Gastroesophageal sphincter (tissue), 3 donors: ENCODE data around the gene MLLT3.

Source experiments
- CTCF ChIP-seq, 4 experiments: fragments of 200-600 bp in 2 of 4; fragments of 450-650 bp in 2 of 4; sonication (generic) in 1 of 4; IDR thresholded peaks; one replicate each; pipeline ENCODE4 v1.5.1; 2017 to 2019; ENCODE audit warnings: antibody characterized with exemption in 4 of 4, mild to moderate bottlenecking in 2 of 4, moderate library complexity in 2 of 4
- POLR2A ChIP-seq, 2 donors: fragments of 450-650 bp; IDR thresholded peaks; one replicate each; pipeline ENCODE4 v1.6.1; 2017; ENCODE audit warnings: antibody characterized with exemption in 2 of 2, mild to moderate bottlenecking in 2 of 2, moderate library complexity in 1 of 2

GRCh38 chr9:20361229-20361628 lies 261.1 kb downstream of the MLLT3 start:
- no peak for TF ChIP-seq POLR2A (IDR thresholded peaks at IDR 0.05)
- no peak for TF ChIP-seq CTCF (IDR thresholded peaks at IDR 0.05)
